Transverse colon (tissue), 4 donors: ENCODE data around the gene CD48. TPM values are rescaled to one million over a fixed set of nuclear protein-coding genes. Genes with fewer than 3 reads are reported as not detected.

Experiments
- DNase-seq: peaks from one replicate; pipeline ENCODE4 v3.0.0-alpha.2; 2019
- H3K27ac ChIP-seq, 4 donors: fragments of 200-600 bp; sonication (generic); 2 replicates each; pipeline ENCODE4 v1.5.1; 2016 to 2018; ENCODE audit warnings: inconsistent platforms in 4 of 4
- H3K27me3 ChIP-seq: fragments of 200-600 bp; sonication (generic); 2 replicates; pipeline ENCODE4 v1.5.1; 2017; ENCODE audit warnings: inconsistent platforms
- H3K36me3 ChIP-seq, 4 donors: fragments of 200-600 bp; sonication (generic); 2 replicates each; pipeline ENCODE4 v1.5.1; 2017 to 2019; ENCODE audit warnings: inconsistent platforms in 4 of 4
- H3K4me1 ChIP-seq, 4 donors: fragments of 200-600 bp; sonication (generic); 2 replicates each; pipeline ENCODE4 v1.5.1; 2017 to 2020; ENCODE audit warnings: inconsistent platforms in 4 of 4
- H3K4me3 ChIP-seq, 4 donors: fragments of 200-600 bp; sonication (generic); 1 replicate in 1 of 4; 2 replicates in 3 of 4; pipeline versions ENCODE4 v1.5.1 to v1.6.1; 2017 to 2019; ENCODE audit warnings: inconsistent platforms in 4 of 4
- H3K9me3 ChIP-seq, 2 donors: fragments of 200-600 bp; sonication (generic); 2 replicates each; pipeline ENCODE4 v1.5.1; 2017 to 2019; ENCODE audit warnings: inconsistent platforms in 2 of 2
- EP300 ChIP-seq: sonication (generic); formaldehyde crosslinking; IDR thresholded peaks from one replicate; pipeline ENCODE4 v1.6.1; 2017; ENCODE audit warnings: antibody characterized with exemption, low read depth
- POLR2A ChIP-seq: fragments of 450-650 bp; IDR thresholded peaks from one replicate; pipeline ENCODE4 v1.6.1; 2016; ENCODE audit warnings: antibody characterized with exemption, mild to moderate bottlenecking, moderate library complexity
- POLR2AphosphoS5 ChIP-seq, 3 donors: sonication (generic); formaldehyde crosslinking; IDR thresholded peaks; one replicate each; pipeline ENCODE4 v1.6.1; 2016; ENCODE audit warnings: antibody characterized with exemption in 3 of 3
- WGBS, 2 donors: methylation state at CpG; one replicate each; pipeline ENCODE4 v1.1.5; 2018; ENCODE audit warnings: low coverage in 1 of 2; 5-methylcytosine and 5-hydroxymethylcytosine counted together
- in situ Hi-C, 4 donors: fragments of 200-750 bp; cut with MboI; loops; one replicate each; pipeline versions ENCODE4 v1.15.0 to v1.15.1; 2017; ENCODE audit warnings: low sequenced_read_pairs in 3 of 4, low pct_ligation_motif_present in 1 of 4, low pct_unique_long_range_greater_than_20kb in 1 of 4
- intact Hi-C: fragments of 100-400 bp; cut with DNase I; formaldehyde crosslinking; loops from one replicate; pipeline ENCODE4 v1.15.1; 2023; ENCODE audit warnings: low total_unique reads
- total RNA-seq, 4 donors: library from RNA; depleted of rRNA; stranded (reverse); fragments of >200 nt; gene quantifications; one replicate each; pipeline ENCODE4 v1.1.0, GENCODE V29; 2016
- TF ChIP-seq, protein P1 (sequence below), 5 experiments: fragments of 200-600 bp in 3 of 5; fragments of 450-650 bp in 2 of 5; sonication (generic) in 3 of 5; IDR thresholded peaks; 1 replicate in 2 of 5; 2 replicates in 3 of 5; pipeline ENCODE4 v1.5.1; 2016 to 2017; ENCODE audit warnings: antibody characterized with exemption in 5 of 5, inconsistent platforms in 3 of 5, mild to moderate bottlenecking in 2 of 5, moderate library complexity in 1 of 5

Gene CD48
- total RNA-seq, 4 donors from 2014 or later, result 7.5 to 31.3 (median 17.6) TPM; not detected in 1

DNA sequence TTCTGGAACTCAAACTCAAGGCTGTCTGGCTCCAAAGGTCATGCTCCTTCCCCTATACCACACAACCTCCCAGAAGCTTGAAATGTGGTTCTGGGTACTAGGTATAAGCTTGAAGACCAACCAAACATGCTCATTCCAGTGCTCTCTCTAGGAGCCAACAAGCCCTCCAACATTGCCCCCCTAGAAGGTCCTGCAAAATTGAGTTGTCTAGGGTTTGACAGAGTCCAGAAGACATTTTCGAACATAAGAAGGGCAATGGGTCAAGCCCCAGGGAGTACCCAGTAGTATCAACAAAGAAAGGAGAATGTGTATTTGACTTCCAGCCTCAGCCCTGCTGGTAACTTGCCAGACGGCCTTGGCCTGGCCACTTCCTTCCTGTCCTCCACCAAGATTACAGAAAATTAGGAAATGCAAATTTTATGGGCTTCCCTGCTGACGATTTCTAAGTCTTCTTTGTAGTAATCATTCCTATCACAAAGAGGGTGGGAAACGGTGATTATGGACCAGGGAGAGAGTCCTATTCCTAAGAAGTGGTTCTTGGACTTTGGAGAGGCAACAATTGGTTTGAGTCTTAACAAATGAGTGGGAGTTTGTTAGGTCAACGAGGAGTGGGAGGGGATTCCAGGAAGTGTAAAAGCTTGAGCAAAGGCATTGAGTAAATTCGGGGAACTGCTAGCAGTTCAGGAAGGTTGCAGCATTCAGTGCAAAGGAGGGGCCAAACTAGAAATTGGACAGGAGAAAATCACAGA, 46.1 kb downstream of the CD48 start:
- peaks cover 3 to 10% of the 10 kb centered on the region in 2 donors for H3K9me3 ChIP-seq
- in situ Hi-C loops, result no loop called here
- WGBS, 2 donors, result 18 to 32% methylated on average over 2 to 6 of the region's 6 CpGs

DNA sequence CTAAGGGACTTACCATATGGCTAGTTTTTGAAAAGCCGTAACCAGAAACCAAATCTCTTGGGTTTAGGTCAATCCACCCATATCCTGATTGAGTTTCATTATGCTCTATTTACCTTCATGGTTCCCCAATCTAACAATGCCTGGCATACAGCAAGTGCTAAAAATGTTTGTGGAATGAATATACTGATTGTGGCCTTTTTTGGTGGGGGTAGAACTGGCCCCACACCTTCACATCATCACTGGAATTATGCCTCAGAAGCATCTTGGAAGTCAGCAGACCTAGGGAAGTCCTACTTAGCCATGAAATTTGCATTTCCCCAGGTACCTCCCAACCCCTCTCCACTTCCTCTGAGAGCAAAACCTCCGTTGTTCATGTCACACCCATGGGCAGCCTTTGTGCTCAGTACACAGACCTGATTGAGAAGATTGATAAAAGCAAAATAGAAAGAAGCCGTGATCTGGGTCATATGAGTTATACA, 47.0 kb downstream of the CD48 start:
- intact Hi-C loops, result no loop called here
- in situ Hi-C loops, result no loop called here
- TF ChIP-seq POLR2A (no peak), POLR2AphosphoS5 (IDR thresholded peaks at IDR 0.05) (no peak), EP300 (no peak)
- TF ChIP-seq, protein P1, sequence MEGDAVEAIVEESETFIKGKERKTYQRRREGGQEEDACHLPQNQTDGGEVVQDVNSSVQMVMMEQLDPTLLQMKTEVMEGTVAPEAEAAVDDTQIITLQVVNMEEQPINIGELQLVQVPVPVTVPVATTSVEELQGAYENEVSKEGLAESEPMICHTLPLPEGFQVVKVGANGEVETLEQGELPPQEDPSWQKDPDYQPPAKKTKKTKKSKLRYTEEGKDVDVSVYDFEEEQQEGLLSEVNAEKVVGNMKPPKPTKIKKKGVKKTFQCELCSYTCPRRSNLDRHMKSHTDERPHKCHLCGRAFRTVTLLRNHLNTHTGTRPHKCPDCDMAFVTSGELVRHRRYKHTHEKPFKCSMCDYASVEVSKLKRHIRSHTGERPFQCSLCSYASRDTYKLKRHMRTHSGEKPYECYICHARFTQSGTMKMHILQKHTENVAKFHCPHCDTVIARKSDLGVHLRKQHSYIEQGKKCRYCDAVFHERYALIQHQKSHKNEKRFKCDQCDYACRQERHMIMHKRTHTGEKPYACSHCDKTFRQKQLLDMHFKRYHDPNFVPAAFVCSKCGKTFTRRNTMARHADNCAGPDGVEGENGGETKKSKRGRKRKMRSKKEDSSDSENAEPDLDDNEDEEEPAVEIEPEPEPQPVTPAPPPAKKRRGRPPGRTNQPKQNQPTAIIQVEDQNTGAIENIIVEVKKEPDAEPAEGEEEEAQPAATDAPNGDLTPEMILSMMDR (IDR thresholded peaks at IDR 0.05), result no peak
- H3K9me3 ChIP-seq, result peaks cover 3 to 9% of the 10 kb centered on the region in 2 donors
- peaks cover 0 to 14% (median 2%) of the 10 kb centered on the region in 4 donors for H3K4me1 ChIP-seq
- no peaks in the 10 kb centered on the region for H3K36me3 ChIP-seq
- DNase-seq, result peak; percentile 33
- H3K27me3 ChIP-seq, result no peaks in the 10 kb centered on the region
- H3K4me3 ChIP-seq, result no peak overlapping the region
- peak overlapping the region in 3 of 4 donors; percentile 9 to 65 (median 64) for H3K27ac ChIP-seq
- 51 to 69% methylated on average over 3 of the region's 3 CpGs for WGBS, 2 donors

More for the DNA sequence above, 46.1 kb downstream of the CD48 start:
- Histone ChIP-seq H3K27ac (peak overlapping the region; percentile 12 to 65 (median 48)), H3K4me3 (no peak overlapping the region), H3K27me3 (no peaks in the 10 kb centered on the region), H3K4me1 (peaks cover 0 to 14% (median 2%) of the 10 kb centered on the region in 4 donors), H3K36me3 (no peaks in the 10 kb centered on the region)
- intact Hi-C loops, result no loop called here
- no peak for TF ChIP-seq POLR2A
- peak; percentile 6 for TF ChIP-seq EP300
- DNase-seq, result peak; percentile 58

DNA sequence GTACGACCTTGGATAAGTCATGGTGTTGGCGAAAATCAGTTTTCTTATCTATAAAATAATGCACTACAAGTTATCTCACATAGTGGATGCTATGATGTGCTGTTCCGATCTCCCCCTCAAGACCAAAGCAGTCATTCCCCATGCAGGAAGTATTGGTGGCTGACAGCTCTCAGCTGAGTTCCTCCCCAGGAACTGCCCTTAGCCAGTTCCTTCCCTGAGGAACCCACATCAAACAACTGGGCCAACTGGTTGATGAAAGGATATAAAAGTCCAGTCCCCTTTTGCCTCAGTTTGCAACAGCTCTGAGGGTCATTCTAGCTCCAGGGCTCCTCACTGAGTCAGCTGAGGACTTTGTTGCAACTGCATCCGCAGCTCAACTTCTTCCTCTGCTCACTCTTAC, 48.7 kb downstream of the CD48 start:
- intact Hi-C loops, result no loop called here
- Histone ChIP-seq H3K4me3 (no peak overlapping the region), H3K9me3 (no peaks in the 10 kb centered on the region), H3K27me3 (no peaks in the 10 kb centered on the region), H3K27ac (no peak overlapping the region), H3K4me1 (peaks cover 0 to 14% (median 2%) of the 10 kb centered on the region in 4 donors), H3K36me3 (no peaks in the 10 kb centered on the region)
- TF ChIP-seq POLR2A, result no peak
- no peak for TF ChIP-seq POLR2AphosphoS5 (IDR thresholded peaks at IDR 0.05)
- TF ChIP-seq EP300, result no peak
- TF ChIP-seq, protein P1 (IDR thresholded peaks at IDR 0.05), result no peak
- 75 to 80% methylated on average over 3 to 4 of the region's 4 CpGs for WGBS, 2 donors
- no peak for DNase-seq
- in situ Hi-C loops, result no loop called here

DNA sequence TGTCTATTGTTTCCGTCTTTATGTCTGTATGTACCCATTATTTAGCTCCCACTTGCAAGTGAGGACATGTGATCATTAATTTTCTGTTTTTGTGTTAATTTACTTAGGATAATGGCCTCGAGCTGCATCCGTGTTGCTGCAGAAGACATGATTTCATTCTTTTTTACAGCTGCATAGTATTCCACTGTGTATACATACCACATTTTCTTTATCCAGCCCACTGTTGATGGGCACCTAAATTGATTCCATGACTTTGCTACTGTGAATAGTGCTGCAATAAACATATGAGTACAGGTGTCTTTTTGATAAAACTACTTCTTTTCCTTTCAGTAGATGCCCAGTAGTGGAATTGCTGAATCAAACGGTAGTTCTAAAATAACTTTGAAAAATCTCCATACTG, 52.1 kb downstream of the CD48 start:
- intact Hi-C loops, result no loop called here
- Histone ChIP-seq H3K27ac (no peak overlapping the region), H3K27me3 (no peaks in the 10 kb centered on the region), H3K4me1 (no peaks in the 10 kb centered on the region), H3K36me3 (no peaks in the 10 kb centered on the region), H3K9me3 (no peaks in the 10 kb centered on the region), H3K4me3 (no peak overlapping the region)
- in situ Hi-C loops, result no loop called here
- DNase-seq, result no peak
- WGBS, 2 donors, result 90 to 93% methylated on average over 4 of the region's 4 CpGs
- TF ChIP-seq EP300 (no peak), POLR2A (no peak), POLR2AphosphoS5 (IDR thresholded peaks at IDR 0.05) (no peak)
- TF ChIP-seq, protein P1 (IDR thresholded peaks at IDR 0.05), result no peak
